GM18870 (cell line): ENCODE measurements around the gene SLC1A3.

ENCODE experiments used
- ATAC-seq: cut with Tn5 transposase; IDR thresholded peaks from one replicate; pipeline ENCODE4 v1.9.1; 2021; ENCODE audit warnings: moderate library complexity; ENCODE audit not compliant: unreplicated experiment

Gene SLC1A3

GRCh38 chr5:36710039-36710438 is 103.6 kb downstream of the SLC1A3 start:
- no peak for ATAC-seq

- ATAC-seq = no peak
These were observed 106.3 kb downstream of the SLC1A3 start for GRCh38 chr5:36712706-36713105.

- no peak for ATAC-seq
These were observed 107.1 kb downstream of the SLC1A3 start for GRCh38 chr5:36713541-36713940.

GRCh38 chr5:36717131-36717695 is 110.8 kb downstream of the SLC1A3 start:
- ATAC-seq = no peak

GRCh38 chr5:36719282-36719681 is 112.9 kb downstream of the SLC1A3 start:
- ATAC-seq = no peak

- no peak for ATAC-seq
These were observed 114.3 kb downstream of the SLC1A3 start for GRCh38 chr5:36720688-36721087.

DNA sequence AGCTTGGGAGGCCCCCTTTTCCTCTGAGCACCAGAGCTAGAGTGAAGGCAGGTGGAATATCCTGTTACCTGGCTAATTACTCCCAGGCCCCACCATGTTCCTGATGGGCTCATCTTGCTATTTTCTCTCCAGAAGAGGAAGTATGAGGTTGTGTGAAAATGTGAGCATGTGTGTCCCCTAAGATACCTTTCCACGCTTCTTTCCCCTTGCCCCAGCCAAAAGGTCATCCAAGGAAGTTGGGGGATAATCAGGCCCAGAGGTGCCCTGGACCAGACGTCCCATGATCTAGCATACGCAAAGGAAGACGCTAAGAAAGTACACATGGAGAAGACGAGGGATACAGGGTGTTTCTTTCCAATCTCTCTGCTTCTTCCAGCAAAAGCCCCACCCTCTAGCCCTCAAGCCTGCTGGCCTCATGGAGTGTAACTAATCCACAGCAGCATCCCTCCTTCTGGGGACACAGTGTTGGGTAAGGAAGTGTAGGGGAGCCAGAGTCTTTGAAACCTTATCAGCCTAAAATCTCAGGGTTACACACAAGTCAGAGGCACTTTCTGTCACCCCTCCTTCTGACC is 115.3 kb downstream of the SLC1A3 start:
- ATAC-seq = no peak

GRCh38 chr5:36722900-36723299 is 116.5 kb downstream of the SLC1A3 start:
- ATAC-seq = peak; percentile 24

DNA sequence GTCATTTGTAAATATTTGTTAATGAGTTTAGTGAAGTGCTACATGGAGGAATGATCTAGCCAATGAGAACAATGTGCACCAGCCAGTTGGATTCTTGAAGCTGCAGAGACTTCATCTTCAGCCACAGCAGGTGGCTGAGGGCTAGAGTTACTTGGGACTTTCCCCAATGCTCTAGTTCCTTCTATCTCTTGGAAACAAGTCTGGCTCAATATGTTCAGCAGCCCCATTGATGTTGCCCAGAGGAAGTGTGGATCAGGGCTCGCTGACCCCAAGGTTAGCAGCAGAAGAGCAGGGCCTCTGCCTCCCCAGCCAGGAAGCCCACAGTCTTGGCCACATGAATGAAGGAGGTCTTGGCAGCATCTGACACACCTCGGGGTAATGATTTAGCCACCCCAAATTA is 117.5 kb downstream of the SLC1A3 start:
- peak; percentile 45 for ATAC-seq

DNA sequence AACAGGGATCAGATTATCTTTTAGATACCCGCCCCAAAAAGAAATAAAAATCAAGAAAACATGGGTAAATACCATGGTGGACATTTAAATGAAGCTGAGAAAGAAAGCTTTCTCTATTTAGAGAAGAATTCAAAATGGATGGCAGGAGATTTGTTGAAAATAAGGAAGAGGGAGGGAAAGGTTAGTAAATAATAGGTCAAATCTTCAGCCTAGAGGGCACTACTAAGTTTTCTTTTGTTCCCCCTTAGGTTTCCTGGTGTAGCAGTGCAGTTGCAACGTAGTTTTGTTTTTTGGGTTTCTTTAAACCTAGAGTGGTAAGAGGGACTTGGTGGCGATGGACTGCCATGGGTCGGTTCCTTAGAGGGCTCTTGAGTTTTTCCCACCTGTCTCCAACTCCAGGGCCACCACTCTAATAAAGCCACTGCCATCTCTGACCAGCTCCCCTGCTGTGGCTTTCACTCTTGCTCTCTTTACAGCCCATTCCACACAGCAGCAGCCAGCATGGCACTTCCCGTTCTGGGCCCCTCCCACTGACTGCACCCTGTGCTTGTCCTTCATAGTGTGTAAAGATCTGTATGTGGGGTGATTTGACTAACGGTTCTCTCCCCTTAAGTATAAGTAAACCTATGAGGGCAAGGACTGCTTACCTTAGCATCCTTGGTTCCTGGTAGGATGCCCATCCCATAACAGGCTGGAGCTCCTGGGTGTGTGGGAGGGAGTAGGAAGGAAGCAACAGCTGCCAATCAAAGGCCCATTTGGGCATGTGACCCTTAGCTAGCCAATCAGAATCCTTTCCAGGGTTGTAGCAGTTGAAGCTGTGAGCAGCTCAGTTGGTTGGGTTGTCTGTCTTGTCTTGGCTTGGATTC is 118.3 kb downstream of the SLC1A3 start:
- ATAC-seq = peak; percentile 82

DNA sequence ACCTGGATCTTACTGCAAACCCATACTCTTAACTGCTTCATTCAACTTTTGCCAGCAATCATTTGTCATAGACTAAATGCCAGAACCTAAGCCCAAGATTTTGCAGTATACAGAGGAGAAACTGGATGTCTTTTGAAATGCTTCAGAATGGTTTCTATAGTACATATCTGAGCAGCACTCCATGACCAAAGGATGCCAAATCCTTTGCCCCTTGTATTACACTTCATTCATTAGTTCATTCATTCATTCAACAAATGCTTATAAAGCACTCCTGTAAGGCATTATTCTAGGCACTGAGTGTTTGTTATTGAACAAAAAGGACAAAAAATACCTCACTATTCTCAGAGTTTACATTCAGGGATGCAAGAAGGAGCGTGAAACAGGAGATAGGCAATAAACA is 119.9 kb downstream of the SLC1A3 start:
- no peak for ATAC-seq

DNA sequence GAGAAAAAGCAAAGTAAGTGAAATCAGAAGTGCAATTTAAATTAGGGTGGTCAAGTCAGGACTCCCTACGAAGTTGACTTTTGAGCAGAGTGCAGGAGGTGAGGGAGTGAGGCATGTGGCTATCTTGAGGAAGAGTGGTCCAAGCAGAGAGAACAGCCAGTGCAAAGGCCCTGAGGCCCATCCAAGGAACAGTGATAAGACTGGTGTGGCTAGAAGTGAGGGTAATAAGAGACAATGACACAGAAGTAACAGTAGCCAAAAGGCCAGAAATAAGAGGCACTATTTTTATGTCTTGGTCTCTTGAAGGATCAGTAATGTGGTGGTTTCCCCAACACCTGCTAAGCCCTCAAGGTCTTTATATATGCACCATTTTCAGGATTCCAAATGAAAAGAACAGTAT is 120.4 kb downstream of the SLC1A3 start:
- ATAC-seq = no peak

- ATAC-seq = no peak
These were observed 122.5 kb downstream of the SLC1A3 start for GRCh38 chr5:36728697-36729543.

DNA sequence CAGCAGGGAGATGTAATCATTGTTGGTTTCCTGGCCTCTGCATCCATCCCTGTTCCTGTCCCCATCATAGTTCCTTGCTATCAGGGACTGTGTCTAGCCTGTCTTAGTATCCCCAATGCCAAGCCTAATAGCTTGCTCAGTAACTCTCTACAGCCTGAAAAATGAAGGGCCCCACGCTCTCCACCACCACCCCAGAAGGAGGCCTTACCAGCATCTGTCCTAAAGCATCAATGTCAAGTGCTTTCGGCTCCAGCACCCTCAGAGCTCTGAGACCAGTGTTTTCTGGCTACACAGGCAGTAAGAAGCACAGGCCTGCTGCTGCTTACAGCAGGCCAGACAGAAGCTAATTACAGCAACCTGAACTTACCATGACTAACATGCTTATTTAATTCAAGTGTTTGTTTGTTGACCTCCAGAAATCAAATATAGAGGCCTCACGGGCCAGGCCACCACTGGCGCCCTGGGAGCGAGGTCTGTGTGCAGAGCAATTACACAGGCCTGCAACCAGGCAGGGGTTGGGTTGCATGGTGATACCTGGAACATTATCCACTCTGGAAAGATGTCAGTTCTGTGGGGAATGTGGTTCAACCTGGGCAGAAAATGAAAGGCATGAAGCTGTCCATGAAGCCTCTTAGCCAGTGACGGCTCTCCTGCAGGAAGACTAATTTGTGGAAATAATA is 124.3 kb downstream of the SLC1A3 start:
- ATAC-seq = no peak

GRCh38 chr5:36733183-36733582 is 126.8 kb downstream of the SLC1A3 start:
- no peak for ATAC-seq

- no peak for ATAC-seq
These were observed 128.0 kb downstream of the SLC1A3 start for GRCh38 chr5:36734422-36734821.

GRCh38 chr5:36735891-36736290 is 129.5 kb downstream of the SLC1A3 start:
- ATAC-seq = no peak
